Superior temporal gyrus (tissue), 1 donor: ENCODE data around the gene PLCH1.
A peak's percentile ranks its signal among the peaks of the same experiment; 100 is the strongest.
"Not testable (repeated sequence)": the region's sequence is repeated elsewhere in the genome, so short reads cannot be mapped to it uniquely, and the experiment has no call there.

Experiments used
- DNase-seq: peaks from one replicate; pipeline ENCODE4 v3.0.0-alpha.2; 2016; ENCODE audit errors: extremely low spot score

PLCH1 gene

GRCh38 chr3:155420881-155421486 lies 323.9 kb downstream of the PLCH1 start:
- DNase-seq: no peak

GRCh38 chr3:155420406-155420805 lies 324.5 kb downstream of the PLCH1 start:
- DNase-seq: no peak

GRCh38 chr3:155418407-155418806 lies 326.5 kb downstream of the PLCH1 start:
- DNase-seq: peak; percentile 21

- no peak for DNase-seq
Measured at GRCh38 chr3:155417119-155417517, 327.8 kb downstream of the PLCH1 start.

GRCh38 chr3:155416500-155417118 lies 328.3 kb downstream of the PLCH1 start:
- no peak for DNase-seq

- no peak for DNase-seq
Measured at GRCh38 chr3:155412904-155413303, 332.0 kb downstream of the PLCH1 start.

DNA sequence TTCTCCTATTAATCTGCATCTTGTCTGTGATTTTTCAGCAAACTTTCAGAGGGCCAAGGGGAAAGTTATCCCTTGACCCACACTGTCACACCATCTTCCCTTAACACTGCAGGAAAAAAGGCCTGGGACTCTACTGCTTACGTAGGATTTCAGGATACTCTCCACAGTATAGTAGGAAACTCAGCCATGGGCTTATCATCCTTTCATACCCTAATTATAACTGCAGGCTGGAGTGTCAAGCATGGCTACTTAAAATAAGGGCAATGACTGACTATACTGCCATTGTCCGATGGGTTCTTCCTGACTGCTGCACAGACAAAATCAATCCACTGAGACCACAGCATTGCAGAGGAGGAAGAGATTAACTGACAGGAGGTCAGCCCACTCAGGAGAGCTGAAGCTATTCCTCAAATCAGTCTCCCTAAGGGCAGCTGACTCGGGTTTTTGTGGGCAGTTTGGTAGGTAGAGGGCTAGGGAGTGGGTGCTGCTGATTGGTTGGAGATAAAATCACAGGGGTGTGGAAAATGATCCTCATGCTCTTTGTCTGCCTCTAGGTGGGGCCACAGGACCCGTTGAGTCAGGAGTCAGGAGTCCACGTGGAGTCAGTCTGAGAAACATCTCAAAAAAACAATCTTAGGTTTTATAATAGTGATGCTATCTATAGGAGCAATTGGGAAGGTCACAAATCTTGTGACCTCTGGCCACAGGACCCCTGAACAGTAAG lies 333.2 kb downstream of the PLCH1 start:
- DNase-seq: no peak

- no peak for DNase-seq
Measured at GRCh38 chr3:155409336-155409735, 335.5 kb downstream of the PLCH1 start.

- no peak for DNase-seq
Measured at GRCh38 chr3:155407971-155408370, 336.9 kb downstream of the PLCH1 start.

DNA sequence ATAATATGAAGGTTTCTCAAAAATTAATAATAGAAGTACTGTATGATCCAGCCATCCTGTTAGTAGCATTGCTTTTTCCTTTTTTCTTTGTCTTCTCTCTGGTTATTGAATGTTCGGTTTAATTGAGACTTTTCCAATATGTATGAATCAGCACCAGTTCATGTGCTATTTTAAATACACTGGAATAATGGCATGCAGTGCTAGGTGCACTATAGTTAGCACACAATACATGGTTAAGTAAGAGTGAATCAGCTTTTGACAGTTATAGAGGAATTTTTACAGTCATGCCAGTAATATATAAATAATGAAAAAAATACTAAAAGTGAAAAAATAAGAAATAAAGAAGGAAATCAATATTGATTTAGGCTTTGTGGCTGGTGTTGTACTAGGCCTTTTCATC lies 337.5 kb downstream of the PLCH1 start:
- DNase-seq: no peak

DNA sequence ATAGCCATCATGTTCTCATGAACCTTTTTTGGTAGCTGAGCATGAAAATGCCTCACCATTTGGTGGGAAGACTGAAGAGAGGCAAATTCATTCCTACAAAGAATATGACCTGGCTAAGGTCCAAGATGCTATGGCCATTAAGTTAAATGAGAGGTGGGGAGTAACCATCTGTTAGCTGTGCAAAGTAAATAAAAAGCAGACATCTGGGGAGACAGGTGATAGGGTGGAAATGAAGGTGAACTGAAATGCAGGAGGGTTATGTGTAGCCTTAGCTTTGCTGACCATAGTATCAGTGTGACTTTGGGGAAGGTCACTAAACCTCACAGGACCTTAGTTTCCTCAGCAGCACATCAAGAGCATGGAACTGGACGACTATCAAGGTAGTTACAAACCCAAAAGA lies 340.4 kb downstream of the PLCH1 start:
- DNase-seq: no peak

GRCh38 chr3:155402656-155403055 lies 342.2 kb downstream of the PLCH1 start:
- no peak for DNase-seq

GRCh38 chr3:155398046-155398445 lies 346.8 kb downstream of the PLCH1 start:
- no peak for DNase-seq

- DNase-seq: not testable (repeated sequence)
Measured at GRCh38 chr3:155394896-155395295, 350.0 kb downstream of the PLCH1 start.

- DNase-seq: no peak
Measured at GRCh38 chr3:155394240-155394639, 350.6 kb downstream of the PLCH1 start.

- no peak for DNase-seq
Measured at GRCh38 chr3:155393316-155393715, 351.6 kb downstream of the PLCH1 start.

GRCh38 chr3:155392138-155392537 lies 352.7 kb downstream of the PLCH1 start:
- no peak for DNase-seq

DNA sequence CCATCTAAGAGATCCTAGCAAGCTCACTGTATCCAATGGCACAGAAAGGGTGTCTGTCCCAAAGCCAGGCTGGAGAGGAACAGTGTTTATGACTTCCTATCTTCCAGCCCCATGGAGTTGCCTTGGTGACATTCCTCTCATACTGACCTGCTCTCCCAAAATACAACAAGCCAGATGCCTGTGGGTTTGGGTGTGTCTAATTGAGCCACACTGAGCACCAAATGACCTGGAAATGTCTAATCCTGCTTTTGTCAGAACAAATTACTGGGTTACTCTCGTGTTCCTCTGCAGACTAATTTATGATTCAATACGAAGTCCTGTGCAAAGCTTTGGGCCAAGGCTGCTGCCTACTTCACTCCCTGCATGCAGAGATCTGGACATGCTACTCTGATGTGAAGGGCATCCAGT lies 353.3 kb downstream of the PLCH1 start:
- no peak for DNase-seq

DNA sequence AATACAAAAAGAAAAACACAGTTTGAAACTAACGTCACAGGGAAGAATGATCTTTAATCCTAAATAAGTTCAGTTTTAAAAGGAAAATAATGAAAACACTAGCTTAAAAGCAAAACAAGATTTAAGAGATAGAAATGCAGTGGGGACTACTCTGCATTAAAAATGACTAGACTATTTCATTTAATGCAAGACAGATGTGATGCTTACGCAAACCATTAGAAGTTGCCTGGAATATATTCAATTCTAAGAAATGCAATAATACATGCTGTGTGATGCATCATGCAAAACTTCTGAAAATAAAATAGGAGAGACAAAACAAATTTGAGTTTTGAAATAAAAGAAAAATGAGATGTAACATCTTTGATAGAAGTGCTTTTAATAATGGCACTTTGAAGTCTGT lies 353.8 kb downstream of the PLCH1 start:
- no peak for DNase-seq

GRCh38 chr3:155390351-155390750 lies 354.5 kb downstream of the PLCH1 start:
- no peak for DNase-seq

DNA sequence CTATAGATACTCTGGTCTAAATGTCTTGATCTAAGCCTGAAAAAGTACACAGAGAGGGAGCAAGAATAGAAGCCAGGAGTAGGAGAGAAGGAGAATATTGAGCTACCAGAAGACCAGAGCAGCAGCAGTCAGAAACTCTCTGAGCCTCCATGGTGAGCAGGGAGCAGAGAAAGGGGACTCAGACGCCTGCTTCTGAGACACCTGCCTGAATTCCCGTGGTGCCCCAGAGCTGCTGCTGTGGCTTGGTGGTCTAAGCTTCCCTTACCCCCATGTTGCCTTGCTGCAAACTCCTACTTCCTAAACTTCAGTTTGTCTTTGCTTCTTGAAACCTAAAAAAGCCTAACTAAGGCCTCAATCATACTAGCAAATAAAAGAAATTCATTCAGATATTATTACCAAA lies 356.5 kb downstream of the PLCH1 start:
- DNase-seq: no peak

- DNase-seq: no peak
Measured at GRCh38 chr3:155387571-155387970, 357.3 kb downstream of the PLCH1 start.

DNA sequence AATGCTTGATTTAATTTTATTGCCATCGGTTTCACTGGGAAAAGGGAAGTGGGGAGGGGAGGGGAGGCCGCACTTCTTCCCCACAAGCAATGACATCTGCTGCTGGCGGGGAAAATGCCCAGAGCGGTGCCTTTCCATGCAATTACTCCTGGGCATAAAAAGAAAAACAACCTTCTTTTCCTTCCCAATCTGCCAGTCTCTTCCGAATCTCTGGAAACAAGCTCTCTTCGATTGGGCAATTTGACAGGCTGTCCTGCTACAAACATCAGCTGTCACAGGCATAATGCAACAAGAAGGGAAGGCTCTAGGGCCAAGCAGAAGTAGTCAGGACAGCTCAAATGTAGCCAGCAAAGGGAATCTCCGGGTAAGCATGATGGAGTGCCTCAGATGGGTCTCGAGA lies 358.0 kb downstream of the PLCH1 start:
- DNase-seq: no peak
